PC-3 (cell line): ENCODE measurements around the gene EVA1A. TPM values are rescaled to one million over a fixed set of nuclear protein-coding genes. Genes with fewer than 3 reads are reported as not detected.
"Not testable (repeated sequence)": the region's sequence is repeated elsewhere in the genome, so short reads cannot be mapped to it uniquely, and the experiment has no call there.

ENCODE experiments used
- ATAC-seq: fragments of 200-7000 bp; cut with Tn5 transposase; 2 replicates; pipeline ENCODE4 v1.9.1; 2020; ENCODE audit warnings: mild to moderate bottlenecking, moderate library complexity
- BruUV-seq: library from RNA; stranded (reverse); fragments of 400-500 nt; replicated peaks from 2 replicates; lab custom pipeline; 2021; lab: Mats Ljungman, UMichigan
- CTCF ChIA-PET: fragments of 300-600 bp; sonication (Branson Sonifier 250); formaldehyde crosslinking; loops from one replicate; lab custom pipeline; 2022; ENCODE audit warnings: antibody characterized with exemption; lab: Charles Lee
- POLR2A ChIA-PET: fragments of 300-600 bp; sonication (Branson Sonifier 250); formaldehyde crosslinking; loops from one replicate; lab custom pipeline; 2022; ENCODE audit warnings: antibody characterized with exemption; ENCODE audit not compliant: unreplicated experiment; lab: Charles Lee
- DNase-seq: peaks from one replicate; pipeline ENCODE4 v3.0.0-alpha.2; 2015
- H2AFZ ChIP-seq: fragments of 300-600 bp; sonication (generic); 2 replicates; pipeline ENCODE4 v1.6.0; 2016; ENCODE audit warnings: antibody characterized with exemption, low read length
- H3F3A ChIP-seq: fragments of 300-600 bp; sonication (generic); one replicate; pipeline ENCODE4 v1.6.0; 2017; ENCODE audit warnings: antibody characterized with exemption, low read length, control low read depth, mild to moderate bottlenecking; ENCODE audit not compliant: unreplicated experiment
- H3K27ac ChIP-seq: fragments of 300-600 bp; sonication (generic); 2 replicates; pipeline ENCODE4 v1.5.1; 2016; ENCODE audit warnings: mild to moderate bottlenecking, low read length
- H3K27me3 ChIP-seq: fragments of 300-600 bp; sonication (generic); 2 replicates; pipeline ENCODE4 v1.6.1; 2016; ENCODE audit warnings: low read length, mixed read lengths
- H3K36me3 ChIP-seq: fragments of 300-600 bp; sonication (generic); 2 replicates; pipeline ENCODE4 v1.6.1; 2016; ENCODE audit warnings: low read depth, mixed run types, low read length, mixed read lengths
- H3K4me1 ChIP-seq: fragments of 300-600 bp; sonication (generic); 2 replicates; pipeline ENCODE4 v1.5.1; 2016; ENCODE audit warnings: low read length; ENCODE audit not compliant: insufficient read depth
- H3K4me2 ChIP-seq: fragments of 300-600 bp; sonication (generic); 2 replicates; pipeline ENCODE4 v1.6.0; 2016; ENCODE audit warnings: low read length
- H3K4me3 ChIP-seq: fragments of 300-600 bp; sonication (generic); 2 replicates; pipeline ENCODE4 v1.5.1; 2016; ENCODE audit warnings: mild to moderate bottlenecking, low read length, mixed read lengths
- H3K79me2 ChIP-seq: fragments of 300-600 bp; sonication (generic); 2 replicates; pipeline ENCODE4 v1.6.1; 2017; ENCODE audit warnings: low read length, mixed read lengths
- H3K9ac ChIP-seq: fragments of 300-600 bp; sonication (generic); 2 replicates; pipeline ENCODE4 v1.6.0; 2016; ENCODE audit warnings: mild to moderate bottlenecking, low read length
- H3K9me2 ChIP-seq: fragments of 300-600 bp; sonication (generic); replicated peaks from 2 replicates; pipeline ENCODE4 v1.6.1; 2016; ENCODE audit warnings: mixed run types, low read length, mixed read lengths
- H3K9me3 ChIP-seq: fragments of 300-600 bp; sonication (generic); 2 replicates; pipeline ENCODE4 v1.6.1; 2016; ENCODE audit warnings: low read length, mixed read lengths
- H4K20me1 ChIP-seq: fragments of 300-600 bp; sonication (generic); 2 replicates; pipeline ENCODE4 v1.6.1; 2016; ENCODE audit warnings: low read length, mixed read lengths
- EZH2 ChIP-seq: fragments of 300-600 bp; sonication (generic); IDR thresholded peaks from one replicate; pipeline ENCODE4 v1.6.1; 2017; ENCODE audit warnings: antibody characterized with exemption, mild to moderate bottlenecking, low read length; ENCODE audit not compliant: unreplicated experiment
- EZH2phosphoT487 ChIP-seq: fragments of 300-600 bp; sonication (generic); IDR thresholded peaks from 2 replicates; pipeline ENCODE4 v1.6.1; 2018; ENCODE audit warnings: mild to moderate bottlenecking, antibody characterized with exemption, low read length, borderline replicate concordance
- intact Hi-C: fragments of 100-400 bp; cut with micrococcal nuclease; formaldehyde crosslinking; loops from 2 replicates; pipeline ENCODE4 v1.9.0; 2023
- total RNA-seq: library from RNA; depleted of rRNA; stranded (reverse); fragments of >200 nt; gene quantifications from 2 replicates; pipeline ENCODE4 v1.2.3, GENCODE V29; 2014
- TF ChIP-seq, protein P1 (sequence below): fragments of 300-600 bp; sonication (generic); conservative IDR thresholded peaks from 2 replicates; pipeline ENCODE4 v1.5.1; 2017; ENCODE audit warnings: antibody characterized with exemption, low read depth, mild to moderate bottlenecking, low read length

Gene EVA1A
- total RNA-seq, 1 experiment from 2014 or later: 48.9 TPM

DNA sequence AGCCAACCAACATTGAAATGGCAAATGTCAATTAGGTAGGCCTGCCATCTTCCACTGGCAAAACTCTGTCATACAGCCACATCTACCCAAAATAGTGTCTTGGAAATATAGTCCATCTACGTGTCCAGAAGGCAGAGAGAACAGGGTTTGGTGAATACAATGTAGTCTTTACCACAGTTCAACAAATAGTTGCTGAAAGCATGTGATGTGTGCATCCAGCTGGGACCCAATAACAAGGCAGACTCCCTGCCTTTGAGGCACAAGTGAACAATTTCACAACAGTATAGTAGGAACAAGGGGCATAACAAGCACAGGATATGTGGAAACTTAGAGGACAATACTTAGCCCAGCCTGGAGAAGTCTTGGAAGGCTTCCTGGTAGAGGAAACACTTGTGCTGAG, 72.6 kb downstream of the EVA1A start:
- H4K20me1 ChIP-seq: no peaks in the 10 kb centered on the region
- H3K27ac ChIP-seq: no peak overlapping the region
- intact Hi-C loops: no loop called here
- no peak for TF ChIP-seq EZH2phosphoT487
- TF ChIP-seq, protein P1, sequence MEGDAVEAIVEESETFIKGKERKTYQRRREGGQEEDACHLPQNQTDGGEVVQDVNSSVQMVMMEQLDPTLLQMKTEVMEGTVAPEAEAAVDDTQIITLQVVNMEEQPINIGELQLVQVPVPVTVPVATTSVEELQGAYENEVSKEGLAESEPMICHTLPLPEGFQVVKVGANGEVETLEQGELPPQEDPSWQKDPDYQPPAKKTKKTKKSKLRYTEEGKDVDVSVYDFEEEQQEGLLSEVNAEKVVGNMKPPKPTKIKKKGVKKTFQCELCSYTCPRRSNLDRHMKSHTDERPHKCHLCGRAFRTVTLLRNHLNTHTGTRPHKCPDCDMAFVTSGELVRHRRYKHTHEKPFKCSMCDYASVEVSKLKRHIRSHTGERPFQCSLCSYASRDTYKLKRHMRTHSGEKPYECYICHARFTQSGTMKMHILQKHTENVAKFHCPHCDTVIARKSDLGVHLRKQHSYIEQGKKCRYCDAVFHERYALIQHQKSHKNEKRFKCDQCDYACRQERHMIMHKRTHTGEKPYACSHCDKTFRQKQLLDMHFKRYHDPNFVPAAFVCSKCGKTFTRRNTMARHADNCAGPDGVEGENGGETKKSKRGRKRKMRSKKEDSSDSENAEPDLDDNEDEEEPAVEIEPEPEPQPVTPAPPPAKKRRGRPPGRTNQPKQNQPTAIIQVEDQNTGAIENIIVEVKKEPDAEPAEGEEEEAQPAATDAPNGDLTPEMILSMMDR: no peak
- TF ChIP-seq EZH2: no peak
- CTCF ChIA-PET: no interaction called here
- H3K9me2 ChIP-seq: no peaks in the 10 kb centered on the region
- H3K4me3 ChIP-seq: no peak overlapping the region
- no peaks in the 10 kb centered on the region for H3K27me3 ChIP-seq
- no peak overlapping the region for H3K9ac ChIP-seq
- DNase-seq (no peak), ATAC-seq (no peak)
- H3K79me2 ChIP-seq: no peaks in the 10 kb centered on the region
- no peaks in the 10 kb centered on the region for H3K9me3 ChIP-seq
- no TSS peak for BruUV-seq
- H3K4me1 ChIP-seq: no peaks in the 10 kb centered on the region
- H3F3A ChIP-seq: no peaks in the 10 kb centered on the region
- POLR2A ChIA-PET: no interaction called here
- H3K36me3 ChIP-seq: no peaks in the 10 kb centered on the region
- no peak overlapping the region for H2AFZ ChIP-seq
- no peak overlapping the region for H3K4me2 ChIP-seq

DNA sequence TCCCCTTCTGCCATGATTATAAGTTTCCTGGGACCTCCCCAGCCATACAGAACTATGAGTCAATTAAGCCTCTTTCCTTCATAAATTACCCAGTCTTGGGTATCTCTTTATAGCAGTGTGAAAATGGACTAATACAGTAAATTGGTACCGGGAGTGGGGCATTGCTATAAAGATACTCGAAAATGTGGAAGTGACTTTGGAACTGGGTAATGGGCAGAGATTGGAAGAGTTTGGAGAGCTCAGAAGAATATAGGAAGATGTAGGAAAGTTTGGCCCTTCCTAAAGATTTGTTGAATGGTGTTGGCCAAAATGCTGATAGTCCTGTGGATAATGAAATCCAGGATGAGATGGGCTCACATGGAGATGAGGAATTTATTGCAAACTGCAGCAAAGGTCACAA, 74.0 kb downstream of the EVA1A start:
- DNase-seq, H3K4me1 ChIP-seq, H3K36me3 ChIP-seq, H4K20me1 ChIP-seq, ATAC-seq, H3K4me2 ChIP-seq, H3K27ac ChIP-seq, POLR2A ChIA-PET, H3K9ac ChIP-seq, CTCF ChIA-PET, BruUV-seq, H3K9me3 ChIP-seq, H3K79me2 ChIP-seq, H3K9me2 ChIP-seq, H3K27me3 ChIP-seq, intact Hi-C loops, H2AFZ ChIP-seq, H3K4me3 ChIP-seq, H3F3A ChIP-seq: not testable (repeated sequence)

DNA sequence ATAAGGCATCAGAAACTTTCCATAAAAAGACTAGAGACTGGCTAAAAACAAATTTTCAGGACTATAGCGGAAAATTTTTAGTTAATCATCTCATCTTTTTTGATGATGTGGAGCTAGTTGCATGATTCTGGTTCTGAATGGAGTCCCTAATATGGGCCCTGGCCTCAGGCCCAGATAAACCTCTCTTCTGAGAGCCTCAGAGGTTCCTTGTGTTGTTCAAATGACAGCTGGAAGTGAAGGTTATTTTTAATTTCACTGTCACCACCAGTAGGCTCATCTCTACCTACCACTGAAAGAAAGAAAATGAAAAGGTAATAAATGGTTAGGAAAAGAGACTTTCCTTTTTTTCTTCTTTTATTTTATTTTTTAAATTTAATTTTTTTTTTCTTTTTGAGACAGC, 75.9 kb downstream of the EVA1A start:
- H3K9me2 ChIP-seq: no peaks in the 10 kb centered on the region
- no TSS peak for BruUV-seq
- H3K4me3 ChIP-seq: no peak overlapping the region
- no peak overlapping the region for H2AFZ ChIP-seq
- ATAC-seq: no peak
- POLR2A ChIA-PET: no interaction called here
- H3F3A ChIP-seq: no peaks in the 10 kb centered on the region
- H3K27me3 ChIP-seq: no peaks in the 10 kb centered on the region
- no peaks in the 10 kb centered on the region for H3K79me2 ChIP-seq
- no peaks in the 10 kb centered on the region for H3K36me3 ChIP-seq
- no peak overlapping the region for H3K4me2 ChIP-seq
- no peaks in the 10 kb centered on the region for H4K20me1 ChIP-seq
- H3K9ac ChIP-seq: no peak overlapping the region
- CTCF ChIA-PET: no interaction called here
- intact Hi-C loops: loop anchor here (5.0 kb wide), 2 partner anchors 42 to 122 kb away; no protein-coding TSS in a partner anchor
- no peak for DNase-seq
- 0 out of 2 replicates have a peak, but pooled peaks cover 6% of the 10 kb centered on the region for H3K4me1 ChIP-seq
- TF ChIP-seq, protein P1: no peak
- TF ChIP-seq EZH2phosphoT487: no peak
- TF ChIP-seq EZH2: no peak
- H3K9me3 ChIP-seq: no peaks in the 10 kb centered on the region
- H3K27ac ChIP-seq: no peak overlapping the region
